Fibroblast of peridontal ligament (primary cell): ENCODE measurements around the gene C1QTNF7.

ENCODE experiments used
- DNase-seq: peaks from one replicate; pipeline ENCODE4 v3.0.0-alpha.2; 2010; ENCODE audit errors: extremely low read depth

The C1QTNF7 gene

DNA sequence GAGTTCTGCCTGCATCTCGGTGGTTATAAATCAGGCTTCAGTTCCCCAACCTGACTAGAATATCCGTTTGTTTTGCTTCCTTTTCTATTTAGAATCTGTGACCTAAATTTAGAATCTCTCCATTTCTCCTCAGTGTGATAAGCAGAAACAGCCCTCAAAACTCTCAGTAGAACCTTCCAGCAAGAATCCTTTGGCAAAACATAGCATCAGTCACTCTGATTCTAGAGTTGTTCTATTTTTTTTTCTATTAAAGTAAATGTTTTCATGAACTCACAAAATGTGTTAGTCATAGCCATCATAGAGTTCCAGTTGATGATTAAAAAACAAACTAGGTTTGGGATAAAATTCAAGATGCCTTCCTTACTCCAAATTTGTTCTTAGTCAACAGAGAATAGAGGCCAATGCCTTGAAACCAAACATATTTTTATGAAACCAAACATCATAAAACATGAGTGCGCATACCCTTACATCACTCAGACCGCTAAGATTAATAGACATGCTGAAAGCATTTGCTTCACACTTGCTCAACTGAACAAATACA, 13.2 kb upstream of the C1QTNF7 start:
- peak; percentile 94 for DNase-seq

DNA sequence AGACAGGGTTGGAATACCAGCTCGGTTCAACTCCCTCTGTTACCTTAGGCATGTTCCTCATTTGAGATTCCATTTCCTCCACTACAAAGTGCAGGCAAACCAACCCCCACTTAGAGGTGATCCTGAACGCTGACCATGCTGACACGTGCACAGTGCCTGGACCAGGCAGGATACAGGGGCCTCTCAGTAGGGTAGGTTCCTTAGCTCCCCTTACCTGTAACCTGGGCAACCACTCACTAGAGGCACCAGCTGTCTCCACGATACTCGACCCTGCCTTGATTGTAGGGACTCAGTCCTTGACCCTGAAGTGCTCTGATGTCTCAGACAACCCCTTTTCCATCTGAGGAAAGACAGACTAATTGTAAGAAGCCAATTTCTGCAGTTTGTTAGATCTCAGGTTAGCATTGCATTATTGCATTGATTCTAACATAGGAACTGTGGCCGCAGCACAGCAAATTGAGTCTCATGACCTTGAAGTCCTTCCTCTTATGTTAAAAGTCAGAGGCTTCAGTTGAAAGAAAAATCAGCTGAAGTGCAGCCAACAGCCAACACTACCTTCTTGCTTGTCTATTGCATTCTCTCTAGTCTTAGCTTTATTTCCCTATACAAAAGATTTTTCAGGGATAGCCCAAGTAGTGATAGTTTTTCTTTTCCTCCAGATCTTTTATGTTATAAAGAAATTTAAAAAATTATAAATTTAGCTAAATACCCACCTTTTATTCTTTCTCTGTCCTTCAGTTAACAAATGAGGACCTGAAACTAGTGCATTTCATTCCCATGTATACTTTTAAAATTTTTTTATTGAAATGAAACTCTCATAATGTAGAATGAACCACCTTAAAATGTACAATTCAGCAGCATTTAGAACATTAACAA, 11.2 kb upstream of the C1QTNF7 start:
- DNase-seq, result no peak

DNA sequence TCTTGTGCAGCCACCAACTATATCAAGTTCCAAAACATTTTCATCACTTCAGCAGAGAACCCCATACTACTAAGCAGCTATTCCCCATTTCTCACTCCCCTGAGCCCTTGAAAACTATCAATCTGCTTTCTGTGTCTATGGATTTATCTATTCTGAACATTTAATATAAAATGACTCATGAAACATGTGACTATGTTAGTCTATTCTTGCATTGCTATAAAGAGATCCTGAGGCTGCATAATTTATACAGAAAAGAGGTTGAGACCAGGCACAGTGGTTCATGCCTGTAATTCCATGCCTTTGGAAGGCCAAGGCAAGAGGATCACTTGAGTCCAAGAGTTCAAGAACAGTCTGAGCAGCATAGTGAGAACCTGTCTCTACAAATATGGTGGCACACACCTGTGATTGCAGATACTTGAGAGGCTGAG, 10.6 kb upstream of the C1QTNF7 start:
- no peak for DNase-seq

DNA sequence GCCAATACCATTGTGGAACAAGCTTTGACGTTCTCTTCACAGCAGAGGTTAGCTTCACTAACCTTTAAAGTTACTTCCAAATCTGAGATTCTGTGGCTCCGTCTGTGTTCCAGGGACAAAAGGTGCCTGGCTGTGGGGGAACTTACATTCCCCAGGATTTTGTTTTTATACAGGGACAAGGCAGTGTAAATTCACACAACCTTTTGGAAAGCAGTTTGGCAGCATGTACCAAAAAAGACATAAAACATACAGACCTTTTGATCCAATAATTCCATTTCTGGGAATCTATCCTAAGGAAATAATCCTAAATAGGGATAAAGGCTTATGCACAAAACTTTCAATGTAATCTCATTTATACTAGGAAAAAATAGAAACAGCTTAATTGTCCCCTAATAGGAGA, 8.9 kb upstream of the C1QTNF7 start:
- DNase-seq, result no peak

DNA sequence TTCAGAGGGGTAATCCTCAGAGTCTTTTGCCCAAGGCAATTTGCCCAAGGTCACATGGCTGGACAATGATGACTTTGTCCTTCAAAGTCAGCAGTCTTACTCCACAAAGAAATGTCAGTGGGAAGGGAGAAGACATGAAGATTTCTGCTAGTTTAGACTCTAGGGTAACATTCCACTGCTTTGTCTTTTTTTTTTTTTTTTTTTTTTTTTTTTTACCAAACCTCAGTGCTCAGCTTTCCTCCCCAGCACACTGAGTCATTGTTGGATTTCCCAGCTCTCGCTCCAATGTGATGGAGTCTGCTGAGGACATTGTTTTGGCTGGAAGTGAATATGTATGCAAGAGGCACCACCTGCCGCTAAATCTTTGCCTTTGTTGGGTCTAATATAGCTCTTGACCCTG, 7.2 kb upstream of the C1QTNF7 start:
- DNase-seq, result peak; percentile 87

DNA sequence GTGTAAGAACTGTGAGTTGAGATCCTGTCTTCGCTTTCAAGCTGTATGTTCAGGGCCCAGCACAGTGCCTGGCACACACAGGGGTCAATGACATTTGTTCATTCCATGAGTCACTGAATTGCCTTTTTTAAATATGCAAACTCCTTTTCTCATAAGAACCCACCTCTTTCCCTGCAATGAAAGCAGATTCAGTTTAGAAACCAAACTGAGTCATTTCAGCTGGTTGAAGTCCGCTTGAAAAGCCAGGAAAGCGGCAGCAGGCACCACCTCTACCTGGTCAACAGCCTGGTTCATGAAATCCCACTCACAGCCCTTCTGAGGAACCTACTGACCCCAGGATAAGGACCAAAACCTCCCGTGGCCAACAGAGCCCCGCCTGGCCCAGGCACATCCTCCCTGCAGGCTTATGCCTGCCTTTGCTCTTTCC, 4.5 kb upstream of the C1QTNF7 start:
- no peak for DNase-seq

DNA sequence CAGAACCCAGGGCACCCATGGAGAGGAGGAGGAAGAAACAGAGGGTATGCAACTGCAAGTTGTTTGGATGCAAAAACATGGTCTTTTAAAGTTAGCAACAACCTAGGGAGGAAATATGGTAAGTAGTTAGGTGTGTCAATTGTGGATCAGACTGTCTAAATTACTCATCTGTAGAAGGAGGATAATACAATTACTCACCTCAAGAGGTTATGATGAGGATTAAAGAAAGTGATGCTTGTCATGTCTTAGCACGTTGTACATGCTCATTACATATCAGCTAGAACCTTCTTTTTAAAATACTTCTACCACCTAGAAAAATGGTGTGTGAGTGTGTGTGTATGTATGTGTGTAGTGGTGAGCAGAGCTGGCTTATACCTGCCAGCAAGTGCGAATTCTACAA, 2.3 kb upstream of the C1QTNF7 start:
- DNase-seq, result no peak

DNA sequence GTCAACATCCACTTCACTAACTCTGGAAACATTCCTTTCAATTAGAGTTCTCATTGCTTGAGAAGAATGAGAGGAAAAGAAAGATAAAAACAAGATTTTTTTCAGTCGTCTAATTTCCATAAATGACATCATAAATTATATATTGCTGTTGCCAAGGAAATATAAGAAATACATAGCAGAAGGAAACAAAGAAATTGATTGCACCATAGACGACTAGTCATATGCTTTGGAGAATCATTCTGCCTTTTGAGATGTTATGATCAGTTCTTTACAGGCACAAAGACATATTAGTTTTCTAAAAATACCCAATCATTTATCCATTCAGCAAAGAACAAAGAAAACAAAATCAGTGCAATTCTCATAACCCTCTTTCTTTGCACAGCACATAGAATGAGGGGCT, 672 bp upstream of the C1QTNF7 start:
- DNase-seq, result peak; percentile 86

DNA sequence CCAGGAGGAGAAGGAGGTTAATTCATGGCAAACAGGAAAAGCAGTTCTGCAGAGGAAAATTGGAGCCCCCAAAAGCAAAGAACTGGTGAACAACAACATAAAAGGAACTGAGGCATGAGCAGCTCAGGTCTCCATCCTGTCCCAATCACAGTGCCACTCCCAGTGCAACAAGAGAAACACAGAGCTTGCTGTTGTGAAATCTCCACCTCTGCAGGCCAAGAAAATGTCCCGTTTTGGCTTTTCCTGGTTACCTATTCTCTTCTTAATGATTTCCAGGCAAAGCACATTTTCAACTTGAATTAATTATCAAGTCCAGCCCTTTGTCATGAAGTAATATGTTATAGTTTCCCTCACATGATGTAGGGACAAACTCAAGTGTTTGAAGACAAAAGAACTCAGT, 778 bp downstream of the C1QTNF7 start:
- DNase-seq, result no peak

DNA sequence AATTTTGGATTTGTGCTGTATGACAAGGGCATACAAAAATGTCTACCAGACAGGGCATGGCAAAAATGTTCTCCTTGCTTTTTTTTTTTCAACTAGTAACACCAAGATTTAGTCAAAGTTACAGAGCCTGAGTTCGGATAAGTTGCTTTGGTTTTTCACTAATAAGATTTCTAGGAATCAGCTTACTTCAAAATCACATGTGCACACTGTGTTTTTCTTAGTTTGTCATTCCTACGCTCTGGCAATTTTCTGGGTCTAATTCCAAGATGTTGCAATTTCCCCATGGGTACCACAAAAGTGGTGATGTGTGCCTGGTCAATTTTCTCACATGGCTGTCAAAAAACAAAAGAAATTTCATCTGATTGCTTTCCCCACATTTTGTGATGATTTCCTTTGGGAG, 6.3 kb downstream of the C1QTNF7 start:
- DNase-seq, result peak; percentile 94

DNA sequence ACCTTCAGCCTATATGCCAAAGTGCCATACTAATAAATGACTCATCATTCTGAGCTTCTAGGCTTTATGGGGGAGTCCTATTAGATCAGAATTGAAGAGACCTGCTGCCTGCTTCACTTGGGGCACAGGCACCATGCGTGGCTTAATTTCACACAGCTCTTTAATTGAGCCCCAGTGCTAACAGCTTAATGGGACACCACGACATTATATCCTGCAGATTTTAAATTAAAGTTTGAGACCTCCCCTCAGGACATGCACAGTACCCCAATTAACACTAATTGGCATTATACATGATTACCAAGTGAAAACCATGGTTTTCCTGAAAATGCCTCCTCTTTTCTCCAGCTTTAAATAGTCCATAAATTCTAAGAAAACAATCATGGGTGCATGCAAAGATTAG, 6.8 kb downstream of the C1QTNF7 start:
- DNase-seq, result no peak

DNA sequence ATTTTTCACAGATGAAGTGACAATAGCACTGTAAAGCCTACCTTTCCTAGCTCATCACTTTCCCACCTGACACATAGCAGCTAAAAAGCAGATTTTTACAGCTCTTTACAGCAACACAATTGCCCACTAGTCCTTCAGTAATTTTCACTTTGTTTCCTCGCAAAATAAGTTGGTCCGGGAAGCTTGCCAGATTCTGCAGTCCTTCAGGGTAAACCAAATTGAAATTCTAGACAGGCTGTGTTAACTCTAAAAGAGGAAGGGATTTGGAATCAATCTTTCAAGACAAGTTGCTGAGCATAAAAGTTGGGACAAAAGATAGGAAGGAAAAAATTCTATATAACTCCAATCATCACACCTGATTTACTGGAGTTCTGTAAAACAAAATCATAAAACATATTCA, 8.7 kb downstream of the C1QTNF7 start:
- peak; percentile 91 for DNase-seq

DNA sequence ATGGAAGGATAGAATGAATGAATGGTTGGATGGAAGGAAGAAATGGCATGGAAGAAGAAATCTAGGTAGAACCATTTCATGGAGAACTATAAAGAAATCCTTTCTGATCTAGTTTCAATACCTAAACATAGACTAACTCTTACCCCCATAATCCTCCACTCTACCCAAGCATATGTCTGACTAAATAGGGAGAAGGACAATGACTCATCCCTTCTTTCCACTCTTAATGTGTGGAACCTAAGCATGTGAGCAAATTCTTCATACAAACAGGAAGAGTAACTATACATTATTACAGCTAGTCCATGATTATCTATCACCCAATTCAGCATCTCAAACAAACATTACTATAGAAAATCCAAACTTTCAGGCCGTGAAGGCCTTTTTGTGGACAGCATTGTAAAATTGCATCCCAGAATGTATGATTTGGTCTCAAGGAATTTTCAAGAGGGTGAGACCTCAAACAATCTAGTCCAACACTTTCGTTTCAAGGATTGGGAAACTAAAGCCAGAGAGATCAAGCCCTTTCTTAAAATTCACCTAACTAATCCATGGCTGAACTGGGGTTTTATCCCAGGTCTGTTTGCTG, 11.2 kb downstream of the C1QTNF7 start:
- DNase-seq, result peak; percentile 62

DNA sequence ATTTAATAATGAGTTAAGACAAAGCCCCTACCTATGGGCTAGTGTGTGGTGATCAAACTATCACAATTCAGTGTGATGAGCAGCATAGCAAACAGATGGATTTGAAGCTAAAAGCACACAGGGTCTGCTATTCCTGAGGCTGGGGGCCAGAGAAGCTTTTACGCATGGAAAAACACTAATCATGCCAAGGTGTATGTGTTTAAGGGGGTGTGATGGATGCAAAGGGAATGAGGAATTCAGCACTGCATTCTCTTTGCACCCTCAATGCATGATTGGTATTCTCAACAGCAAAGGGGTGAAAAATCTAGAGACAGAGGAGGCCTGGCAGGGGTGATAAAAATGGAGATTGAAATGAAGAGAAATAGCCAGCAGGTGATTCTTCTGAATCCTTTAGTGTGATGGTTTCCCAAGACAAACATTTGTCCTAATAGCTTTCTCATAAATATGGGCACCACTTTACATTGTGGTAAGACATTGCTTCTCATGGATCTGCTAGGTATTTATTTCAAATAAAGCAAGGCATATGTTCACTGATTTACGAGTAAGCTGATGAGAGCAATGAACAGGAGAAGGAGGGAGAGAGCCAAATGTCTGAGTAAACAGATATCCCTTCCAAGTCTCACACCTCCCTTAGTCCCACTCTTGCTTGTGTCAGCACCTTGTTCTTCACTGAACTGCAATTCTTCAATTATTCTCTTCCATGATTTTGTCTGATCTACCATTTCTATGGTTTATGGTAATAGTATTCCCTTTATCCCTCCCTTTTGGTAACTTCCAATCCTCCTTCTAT, 15.7 kb downstream of the C1QTNF7 start:
- no peak for DNase-seq

DNA sequence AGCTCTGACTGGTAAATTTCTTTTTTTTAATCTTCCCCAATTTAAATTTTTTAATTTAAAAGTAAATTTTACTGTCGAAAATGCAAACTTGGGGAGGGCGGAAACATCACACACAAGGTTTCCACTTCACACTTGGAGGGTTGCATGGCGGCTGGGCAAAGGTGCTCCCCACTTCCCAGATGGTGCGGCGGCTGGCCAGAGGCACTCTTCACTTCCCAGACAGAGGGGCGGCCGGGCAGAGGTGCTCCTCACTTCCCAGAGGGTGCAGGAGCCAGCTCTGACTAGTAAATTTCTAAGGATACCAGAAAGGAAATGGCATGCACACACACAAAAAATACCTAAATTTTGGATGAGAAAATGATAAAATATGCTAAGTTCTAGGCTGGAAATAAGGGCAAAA, 16.4 kb downstream of the C1QTNF7 start:
- no peak for DNase-seq

DNA sequence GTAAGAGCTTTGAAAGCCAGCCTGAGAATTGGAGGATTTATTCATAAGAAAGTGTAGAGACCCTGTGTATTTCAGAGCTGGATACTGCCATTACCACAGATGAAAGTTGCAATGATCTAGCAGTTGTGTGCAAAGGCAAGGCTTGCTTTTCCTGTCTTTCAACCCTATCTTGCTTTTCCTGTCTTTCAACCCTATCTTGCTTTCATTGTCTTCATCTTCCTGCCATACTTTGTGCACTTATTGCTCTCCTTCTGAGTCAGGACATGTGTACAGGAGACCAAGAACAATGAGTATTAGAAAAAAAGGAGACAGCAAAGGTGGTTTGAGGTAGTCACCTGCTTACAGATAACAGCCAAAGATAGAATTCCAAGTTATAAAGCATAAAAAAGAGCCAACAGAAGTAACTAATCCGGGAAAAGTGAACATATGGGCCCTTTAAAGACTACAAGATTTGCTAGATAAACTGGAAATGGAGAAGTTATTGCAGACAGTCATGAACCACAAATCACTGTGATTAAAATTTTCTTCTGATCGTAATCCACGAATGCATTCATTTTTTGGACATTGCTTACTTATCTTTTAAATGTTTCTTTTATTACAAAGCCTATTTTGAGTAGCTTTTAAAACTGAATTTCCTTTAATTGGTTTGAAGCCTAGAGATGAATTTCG, 17.2 kb downstream of the C1QTNF7 start:
- no peak for DNase-seq

DNA sequence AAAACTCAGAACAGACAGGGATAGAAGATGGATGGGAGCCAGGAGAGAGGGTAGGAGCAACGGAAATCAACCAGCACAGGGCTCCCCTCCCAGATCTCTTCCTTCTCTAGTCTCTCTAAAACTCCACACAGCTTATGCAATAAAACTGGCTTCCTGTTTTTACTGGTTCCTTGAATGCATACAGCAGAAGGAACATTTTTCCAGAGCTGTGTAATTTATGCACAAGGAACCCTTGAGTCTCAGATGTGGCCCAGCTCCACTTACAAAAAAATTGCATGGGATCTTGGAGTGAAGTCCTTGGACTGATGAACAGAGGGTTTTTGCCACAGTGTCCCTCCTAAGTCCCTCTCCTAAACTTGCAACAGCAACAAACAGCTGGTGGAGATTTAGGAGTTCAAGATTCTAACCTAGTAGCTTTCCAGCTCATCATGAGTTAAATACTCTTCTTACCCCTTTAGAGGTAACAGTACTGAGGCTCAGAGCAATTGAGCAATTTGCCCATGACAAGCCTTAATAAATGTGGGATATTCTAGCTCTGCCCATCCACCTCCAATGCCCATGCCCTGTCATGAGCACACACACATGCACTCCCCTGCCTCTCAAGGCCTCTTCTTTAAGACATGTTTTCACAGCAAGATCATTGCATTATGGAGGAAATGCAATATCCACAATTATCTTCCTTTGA, 23.5 kb downstream of the C1QTNF7 start:
- peak; percentile 64 for DNase-seq

DNA sequence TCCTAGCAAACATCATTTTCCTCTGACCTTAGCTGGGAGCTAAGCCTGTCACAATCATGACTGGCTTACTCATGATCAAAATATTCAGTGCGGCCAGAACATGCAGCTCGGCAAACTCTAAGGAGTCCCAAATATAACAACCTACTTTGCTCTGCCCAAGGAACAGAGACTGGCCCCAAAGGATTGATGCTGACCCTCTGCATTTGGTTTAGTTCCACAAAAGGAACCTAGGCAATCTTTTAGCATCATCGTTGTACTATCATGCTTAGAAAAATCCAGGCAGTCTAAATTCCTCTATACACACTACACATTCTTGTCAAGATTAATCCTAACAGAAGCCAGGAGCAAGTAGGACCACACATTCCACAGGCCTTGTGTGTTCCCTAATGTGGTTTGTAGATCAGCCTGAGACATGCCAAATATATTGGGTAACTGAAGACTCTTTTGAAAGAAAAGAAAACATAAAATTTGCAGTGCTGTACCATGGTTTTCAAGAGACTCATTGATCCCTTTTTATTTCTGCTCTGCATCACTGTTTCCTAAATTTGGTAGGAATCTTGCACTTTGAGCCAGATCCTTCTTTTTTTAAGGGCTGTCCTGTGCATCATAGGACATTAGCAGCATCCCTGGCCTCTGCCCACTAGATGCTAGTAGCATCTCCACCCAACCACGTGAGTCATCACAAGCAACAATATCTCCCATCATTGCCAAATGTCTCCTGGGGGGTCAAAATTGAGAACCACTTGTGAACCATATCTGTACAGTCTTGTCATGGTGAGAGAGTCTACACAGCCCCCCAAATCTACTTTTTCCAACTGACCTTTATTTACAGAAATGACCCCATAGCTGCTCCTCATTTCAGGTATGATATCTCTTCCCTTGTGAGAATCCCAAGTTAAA, 24.3 kb downstream of the C1QTNF7 start:
- peak; percentile 97 for DNase-seq

DNA sequence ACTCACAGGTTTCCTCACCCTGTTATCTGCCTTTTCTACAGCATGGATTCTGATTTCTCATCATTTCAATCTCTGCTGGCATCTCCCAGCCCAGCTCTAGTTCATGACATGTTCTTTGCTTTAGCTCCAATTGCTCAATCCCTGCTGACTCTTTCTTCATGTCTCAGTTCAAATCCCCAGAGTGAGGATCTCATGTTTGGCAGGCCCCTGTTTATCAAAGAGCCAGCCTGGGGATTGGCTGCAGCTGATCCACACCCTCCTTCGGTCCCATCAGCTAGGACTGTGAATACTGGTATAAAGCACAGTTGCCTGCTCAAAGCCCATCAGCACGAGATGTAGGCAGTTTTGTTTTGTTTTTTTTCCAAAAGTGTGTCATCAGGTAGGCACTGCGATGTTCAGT, 27.5 kb downstream of the C1QTNF7 start:
- DNase-seq, result peak; percentile 96
